NCI-H526 (cell line): ENCODE measurements around the gene CHRNA9.

Source experiments
- DNase-seq, 2 experiments: peaks; one replicate each; lab custom pipeline; 2025; lab: John Stamatoyannopoulos, UW

CHRNA9 gene

GRCh38 chr4:40337523-40337922 lies 2.4 kb downstream of the CHRNA9 start:
- no peak for DNase-seq

- DNase-seq = no peak
These were observed 4.9 kb downstream of the CHRNA9 start for GRCh38 chr4:40340030-40340429.

- DNase-seq = no peak
These were observed 12.3 kb downstream of the CHRNA9 start for GRCh38 chr4:40347472-40347871.

DNA sequence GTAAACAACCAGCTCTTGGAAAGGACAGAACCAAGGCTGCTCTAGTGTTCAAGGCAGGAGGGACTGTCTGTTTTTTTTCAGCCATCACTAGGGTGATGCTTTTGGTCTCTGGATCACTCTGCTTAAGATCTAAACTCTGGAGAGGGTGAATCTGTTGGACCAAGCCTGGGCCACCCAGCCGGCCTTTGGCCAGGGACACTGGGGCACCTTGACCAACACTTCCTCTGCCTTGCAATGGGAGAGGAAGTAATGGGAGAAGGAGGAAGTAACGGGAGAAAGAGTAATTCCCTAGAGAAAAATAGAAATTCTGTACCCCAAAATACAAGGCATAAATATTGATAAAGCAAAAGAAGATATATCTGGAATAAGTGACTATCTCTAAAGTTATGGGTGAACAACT lies 12.9 kb downstream of the CHRNA9 start:
- DNase-seq = no peak

GRCh38 chr4:40349561-40350198 lies 14.5 kb downstream of the CHRNA9 start:
- DNase-seq = no peak

DNA sequence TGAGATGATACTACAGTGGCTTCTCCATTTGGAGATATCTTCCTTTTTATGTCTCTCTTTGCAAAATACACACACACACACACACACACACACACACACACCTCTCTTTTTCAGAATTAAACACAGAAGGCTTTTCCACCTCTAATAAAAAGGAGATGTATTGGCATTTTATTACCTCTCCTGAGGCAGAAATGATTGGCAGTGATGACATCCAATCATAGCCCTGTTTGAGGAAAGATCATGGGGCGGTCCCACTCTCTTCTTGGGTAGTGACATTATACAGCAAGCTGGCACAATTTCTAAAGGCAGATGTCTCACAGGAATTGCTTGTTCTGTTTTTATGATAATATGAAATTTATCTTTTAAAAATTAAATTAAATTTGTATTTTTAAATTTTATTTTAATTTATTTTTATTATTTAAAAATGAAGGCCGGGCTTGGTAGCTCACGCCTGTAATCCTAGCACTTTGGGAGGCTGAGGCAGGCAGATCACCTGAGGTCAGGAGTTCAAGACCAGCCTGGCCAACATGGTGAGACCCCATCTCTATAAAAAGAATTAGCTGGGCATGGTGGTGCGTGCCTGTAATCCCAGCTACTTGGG lies 15.6 kb downstream of the CHRNA9 start:
- DNase-seq = peak in 1 of 2 experiments; percentile 16

- no peak for DNase-seq
These were observed 19.0 kb downstream of the CHRNA9 start for GRCh38 chr4:40354158-40354557.

DNA sequence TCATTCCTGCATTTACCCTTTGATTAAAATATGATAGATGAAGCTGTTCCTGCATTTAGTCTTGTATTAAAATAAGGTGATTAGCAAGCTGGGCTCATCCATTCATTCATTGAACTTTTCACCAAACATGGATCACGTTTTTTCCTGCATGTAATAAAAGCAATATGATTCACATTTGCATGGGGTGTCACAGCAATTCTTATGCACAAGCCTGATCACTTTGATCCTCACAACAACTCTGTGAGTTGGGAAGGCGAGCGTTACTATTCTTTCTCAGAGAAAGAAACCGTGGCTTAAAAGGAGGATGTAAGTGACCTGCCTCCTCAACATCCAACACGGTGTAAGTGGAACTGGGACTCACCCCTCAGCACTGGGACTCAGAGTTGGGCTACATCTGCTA lies 20.0 kb downstream of the CHRNA9 start:
- no peak for DNase-seq

GRCh38 chr4:40357738-40358137 lies 22.6 kb downstream of the CHRNA9 start:
- peak in 1 of 2 experiments; percentile 17 for DNase-seq

- DNase-seq = no peak
These were observed 26.2 kb downstream of the CHRNA9 start for GRCh38 chr4:40361338-40361737.

DNA sequence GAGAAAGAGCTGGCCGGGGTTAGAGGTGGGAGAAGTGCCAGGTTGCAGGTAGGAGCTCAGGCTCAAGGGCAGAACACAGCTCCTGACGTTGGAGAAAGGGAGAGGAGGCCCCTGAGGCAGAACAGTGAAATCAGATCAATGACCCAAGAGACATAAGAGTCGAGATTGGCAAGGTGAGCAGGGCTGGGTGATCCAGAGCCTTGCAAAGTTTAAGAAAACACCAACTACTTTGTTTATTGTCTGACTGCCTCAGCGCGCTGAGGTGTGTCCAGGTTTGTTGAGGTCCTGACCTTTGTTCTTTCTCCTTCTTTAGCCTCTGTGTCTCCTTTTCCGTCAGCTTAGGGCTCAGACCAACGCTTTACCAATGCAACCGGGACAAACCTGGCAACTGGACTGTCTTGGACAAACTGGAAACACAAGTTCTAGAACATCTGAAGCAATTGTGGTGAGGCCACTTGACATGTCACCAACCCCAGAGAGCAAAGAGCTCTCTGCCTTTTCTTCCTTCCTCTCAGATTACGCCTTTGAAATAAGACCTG lies 28.3 kb downstream of the CHRNA9 start:
- DNase-seq = no peak

- no peak for DNase-seq
These were observed 28.8 kb downstream of the CHRNA9 start for GRCh38 chr4:40363945-40364344.

GRCh38 chr4:40365766-40366165 lies 30.6 kb downstream of the CHRNA9 start:
- DNase-seq = peak; percentile 18 to 33

DNA sequence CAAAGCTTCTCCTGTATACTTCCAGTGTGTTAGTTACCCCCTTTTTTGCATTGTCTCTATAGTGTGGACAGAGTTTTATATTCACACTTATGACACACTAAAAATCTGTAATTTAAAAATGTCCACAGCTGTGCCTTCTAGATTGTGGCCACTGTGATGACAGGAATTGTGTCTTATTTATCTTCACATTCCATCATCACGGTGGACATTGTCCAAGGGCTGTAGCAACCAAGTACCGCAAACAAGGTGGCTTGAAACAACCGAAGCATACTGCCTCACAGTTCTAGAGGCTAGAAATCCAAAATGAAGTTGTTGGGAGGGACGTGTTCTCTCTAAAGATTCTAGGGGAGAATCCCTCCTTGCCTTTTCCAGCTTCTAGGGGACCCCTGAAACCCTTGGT lies 32.3 kb downstream of the CHRNA9 start:
- DNase-seq = no peak

DNA sequence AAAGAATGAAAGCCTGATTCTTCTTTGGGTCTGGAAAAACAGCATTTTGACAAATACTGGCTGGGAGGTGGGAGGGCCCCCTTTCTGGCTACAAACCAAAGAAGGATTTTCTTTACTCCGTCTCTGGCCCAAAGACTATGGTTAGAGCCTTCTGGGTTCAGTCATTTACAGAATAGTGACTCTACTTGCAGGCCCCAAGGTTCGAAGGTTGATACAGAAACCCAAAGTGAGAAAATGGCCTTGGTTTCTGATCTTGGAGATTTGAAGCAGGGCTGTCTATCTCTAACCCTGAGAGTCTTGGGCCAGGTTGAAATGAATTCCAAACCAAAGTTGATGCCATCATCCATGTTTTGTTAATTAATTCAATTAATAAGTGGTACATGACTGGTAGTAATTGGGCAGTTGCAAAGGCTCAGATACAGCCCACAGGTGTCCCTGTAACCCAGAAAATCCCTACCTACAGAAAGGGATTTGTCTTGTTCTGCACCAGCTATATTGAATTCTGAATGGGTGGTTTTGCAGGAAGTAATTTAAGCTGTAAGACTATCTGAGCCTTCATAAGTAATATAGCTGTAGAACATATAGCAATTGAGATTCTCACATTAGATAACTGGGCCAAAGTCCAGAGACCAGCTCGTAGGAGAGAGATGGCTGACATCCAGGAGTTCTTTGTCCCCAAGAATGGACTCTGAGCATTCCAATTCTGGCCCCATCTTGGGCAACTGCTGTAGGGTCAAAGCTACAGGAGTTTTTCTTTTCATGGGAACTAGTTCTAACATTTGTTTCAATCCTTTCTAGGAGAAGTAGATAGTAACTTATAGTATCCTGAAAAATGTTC lies 34.5 kb downstream of the CHRNA9 start:
- DNase-seq = no peak

GRCh38 chr4:40372651-40373050 lies 37.5 kb downstream of the CHRNA9 start:
- no peak for DNase-seq

GRCh38 chr4:40373636-40374035 lies 38.5 kb downstream of the CHRNA9 start:
- DNase-seq = no peak

GRCh38 chr4:40375095-40375494 lies 40.0 kb downstream of the CHRNA9 start:
- no peak for DNase-seq

DNA sequence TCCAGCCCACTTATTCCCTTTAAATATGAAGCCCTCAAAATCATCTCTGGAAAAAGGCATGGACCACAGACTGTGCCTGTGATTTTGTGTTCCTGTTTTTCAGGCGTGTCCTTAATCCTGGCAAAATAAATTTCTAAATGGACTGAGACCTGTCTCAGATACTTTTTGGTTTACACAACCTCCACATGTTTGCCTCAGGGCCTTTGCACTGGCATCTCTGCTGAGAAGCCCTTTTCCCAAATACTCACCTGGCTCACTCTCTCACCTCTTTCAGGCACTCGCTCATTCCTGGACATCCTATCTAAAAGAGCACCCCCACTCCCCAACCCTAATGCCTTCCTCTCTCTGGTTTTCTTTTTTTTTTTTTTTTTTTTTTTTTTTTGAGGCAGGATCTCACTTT lies 40.5 kb downstream of the CHRNA9 start:
- DNase-seq = no peak

DNA sequence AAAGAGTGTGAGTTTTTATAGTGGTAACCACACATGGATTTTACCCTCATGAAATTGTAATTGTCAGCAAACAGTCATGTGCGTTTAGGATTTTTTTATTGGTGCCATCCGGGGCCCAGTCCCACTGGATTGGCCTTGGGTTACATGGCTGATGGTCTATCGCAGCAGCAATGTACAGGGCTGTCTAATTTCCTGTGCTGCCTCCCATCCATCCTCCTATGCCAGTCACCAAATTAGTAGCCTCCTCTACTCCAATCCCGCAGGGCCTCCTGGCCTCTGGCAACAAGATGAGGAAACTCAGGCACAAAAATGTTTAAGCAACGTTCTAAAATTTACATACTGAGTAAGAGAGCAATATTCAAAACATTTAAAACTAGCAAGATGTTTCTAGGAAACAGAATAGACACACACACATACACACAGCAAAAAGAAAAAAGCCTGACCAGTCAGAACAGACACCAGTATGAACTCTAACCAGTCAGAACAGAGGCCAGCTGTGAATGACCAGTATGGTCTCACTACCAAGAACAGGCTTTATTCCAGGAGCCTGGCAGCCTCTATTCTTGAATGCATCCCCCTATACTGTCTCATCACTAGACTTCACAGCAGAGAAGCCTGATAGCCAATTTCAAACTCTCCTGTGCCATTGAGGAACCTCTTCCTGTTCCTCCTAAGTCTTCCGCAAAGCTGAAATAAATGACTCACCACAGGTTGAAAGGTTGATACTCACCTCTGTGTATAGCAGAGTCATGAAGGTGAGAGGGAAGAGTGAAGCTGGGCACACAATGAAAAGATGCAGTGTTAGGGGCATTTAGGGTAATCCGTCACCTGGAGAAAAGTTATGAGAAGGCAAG lies 42.6 kb downstream of the CHRNA9 start:
- peak; percentile 66 to 70 for DNase-seq

- no peak for DNase-seq
These were observed 43.5 kb downstream of the CHRNA9 start for GRCh38 chr4:40378619-40379018.

- no peak for DNase-seq
These were observed 44.1 kb downstream of the CHRNA9 start for GRCh38 chr4:40379248-40379647.
